Measurements from ENCODE around the gene SCLY. TPM values are rescaled to one million over a fixed set of nuclear protein-coding genes. Genes with fewer than 3 reads are reported as not detected.

The SCLY gene
- total RNA-seq, 1 donor from 2014 or later = 46.1 TPM

DNA sequence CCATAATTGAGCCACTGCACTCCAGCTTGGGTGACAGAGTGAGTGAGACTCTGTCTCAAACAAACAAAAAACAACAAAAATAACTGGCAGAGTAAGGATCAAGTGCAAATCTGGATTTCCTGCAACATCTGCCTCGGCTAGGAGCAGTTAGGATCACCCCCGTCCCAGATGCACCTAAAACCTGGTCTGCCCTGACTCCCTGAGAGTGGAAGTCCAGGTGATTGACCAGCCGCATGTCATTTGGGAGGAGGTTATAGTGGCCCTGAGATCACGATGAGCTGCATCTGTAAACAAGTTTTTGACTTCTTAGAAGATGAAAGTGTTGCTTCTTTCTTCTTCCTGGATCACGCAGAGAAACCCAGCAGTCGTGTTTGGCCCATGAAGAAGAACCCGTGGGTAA is 34.3 kb downstream of the SCLY start:
- no peaks in the 10 kb centered on the region for H3K27me3 Mint-ChIP-seq (ENCODE audit: low read depth)
- H3K4me3 Mint-ChIP-seq = no peak overlapping the region

DNA sequence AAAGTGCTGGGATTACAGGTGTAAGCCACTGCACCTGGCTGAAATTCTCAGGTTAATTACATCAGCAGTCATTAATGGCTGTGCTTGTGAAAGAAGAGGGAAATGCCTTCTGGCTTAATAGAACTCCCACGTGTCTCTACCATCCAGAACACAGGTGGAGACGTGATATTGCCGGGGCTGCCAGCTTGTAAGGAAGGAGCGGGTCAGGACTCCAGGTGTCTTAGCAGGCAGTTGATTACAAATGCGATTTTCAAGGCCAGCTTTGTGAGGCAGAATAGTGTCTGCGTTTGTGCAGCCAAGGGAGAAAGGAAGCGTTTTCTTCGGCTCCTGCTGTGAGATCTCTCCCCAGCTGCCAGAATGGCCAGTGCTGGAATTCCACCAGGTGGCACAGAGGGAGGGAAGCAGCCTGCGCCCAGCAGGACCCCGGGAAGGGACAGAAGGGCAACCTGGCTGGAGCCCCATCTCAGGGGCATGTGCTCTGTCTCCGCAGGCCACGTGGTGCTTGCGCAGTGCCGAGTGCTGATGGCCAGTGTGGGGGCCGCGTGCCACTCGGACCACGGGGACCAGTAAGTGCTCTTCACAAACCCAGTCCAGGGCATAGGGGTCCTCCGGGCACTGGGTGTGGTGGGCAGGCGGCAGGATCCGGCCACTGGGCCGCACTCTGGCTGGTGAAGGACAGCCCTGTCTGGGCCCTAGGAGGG is 35.7 kb downstream of the SCLY start:
- no peaks in the 10 kb centered on the region for H3K27me3 Mint-ChIP-seq (ENCODE audit: low read depth)
- no peak overlapping the region for H3K27ac Mint-ChIP-seq (ENCODE audit: unreplicated experiment)
- no peak overlapping the region for H3K4me3 Mint-ChIP-seq
- no peak for DNase-seq (ENCODE audit: low read depth, low spot score)
- H3K4me1 Mint-ChIP-seq = peaks cover 12% of the 10 kb centered on the region
- peaks cover 3% of the 10 kb centered on the region for H3K36me3 Mint-ChIP-seq (ENCODE audit: low read depth)
- H3K9me3 Mint-ChIP-seq = no peaks in the 10 kb centered on the region
- TF ChIP-seq, protein P1, sequence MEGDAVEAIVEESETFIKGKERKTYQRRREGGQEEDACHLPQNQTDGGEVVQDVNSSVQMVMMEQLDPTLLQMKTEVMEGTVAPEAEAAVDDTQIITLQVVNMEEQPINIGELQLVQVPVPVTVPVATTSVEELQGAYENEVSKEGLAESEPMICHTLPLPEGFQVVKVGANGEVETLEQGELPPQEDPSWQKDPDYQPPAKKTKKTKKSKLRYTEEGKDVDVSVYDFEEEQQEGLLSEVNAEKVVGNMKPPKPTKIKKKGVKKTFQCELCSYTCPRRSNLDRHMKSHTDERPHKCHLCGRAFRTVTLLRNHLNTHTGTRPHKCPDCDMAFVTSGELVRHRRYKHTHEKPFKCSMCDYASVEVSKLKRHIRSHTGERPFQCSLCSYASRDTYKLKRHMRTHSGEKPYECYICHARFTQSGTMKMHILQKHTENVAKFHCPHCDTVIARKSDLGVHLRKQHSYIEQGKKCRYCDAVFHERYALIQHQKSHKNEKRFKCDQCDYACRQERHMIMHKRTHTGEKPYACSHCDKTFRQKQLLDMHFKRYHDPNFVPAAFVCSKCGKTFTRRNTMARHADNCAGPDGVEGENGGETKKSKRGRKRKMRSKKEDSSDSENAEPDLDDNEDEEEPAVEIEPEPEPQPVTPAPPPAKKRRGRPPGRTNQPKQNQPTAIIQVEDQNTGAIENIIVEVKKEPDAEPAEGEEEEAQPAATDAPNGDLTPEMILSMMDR (conservative IDR thresholded peaks at IDR 0.05) = no peak

More for the DNA sequence above, 34.3 kb downstream of the SCLY start:
- peak overlapping the region; percentile 50 for H3K27ac Mint-ChIP-seq (ENCODE audit: unreplicated experiment)
- TF ChIP-seq, protein P1 (conservative IDR thresholded peaks at IDR 0.05) = no peak
- DNase-seq (ENCODE audit: low read depth, low spot score) = no peak
- H3K9me3 Mint-ChIP-seq = no peaks in the 10 kb centered on the region
- peaks cover 3% of the 10 kb centered on the region for H3K36me3 Mint-ChIP-seq (ENCODE audit: low read depth)
- peaks cover 12% of the 10 kb centered on the region for H3K4me1 Mint-ChIP-seq

DNA sequence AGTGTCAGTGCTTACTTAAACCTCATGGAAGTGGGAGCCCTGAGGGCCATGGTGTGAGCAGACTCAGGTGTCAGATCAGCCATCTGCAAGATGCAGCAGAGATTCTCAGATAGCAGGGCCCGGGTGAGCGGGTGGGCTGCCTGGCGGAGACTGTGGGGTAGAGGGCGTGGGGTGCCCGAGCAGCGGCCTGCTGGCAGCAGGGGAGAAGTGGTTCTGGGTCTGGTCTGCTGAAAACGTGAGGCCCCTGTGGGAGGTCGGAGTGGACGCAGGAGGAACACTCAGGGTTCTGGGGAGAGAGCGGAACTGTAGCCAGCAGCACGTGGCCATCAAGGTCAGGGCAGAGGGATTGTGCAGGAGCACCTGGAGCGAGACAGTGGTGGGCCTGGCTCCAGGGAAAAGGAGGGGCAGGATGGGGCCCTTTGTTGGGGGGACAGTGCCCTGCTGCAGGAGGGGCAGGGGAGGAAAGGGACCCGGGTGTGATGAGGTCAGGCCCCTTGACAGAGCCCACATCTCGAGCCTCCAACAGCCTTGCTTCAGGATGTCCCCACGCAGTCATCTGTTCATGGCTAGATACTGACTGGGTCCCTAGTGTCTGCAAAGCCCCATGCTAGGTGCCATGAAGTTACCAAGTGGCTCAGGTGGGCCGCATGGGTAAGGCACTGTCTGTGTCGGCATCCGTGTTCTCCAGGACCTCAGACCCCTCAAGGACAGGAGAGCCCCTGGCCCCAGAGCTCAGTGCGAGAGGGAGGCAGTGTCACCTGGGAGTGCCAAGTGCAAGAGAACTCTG is 36.6 kb downstream of the SCLY start:
- Mint-ChIP-seq H3K4me3 (no peak overlapping the region), H3K36me3 (ENCODE audit: low read depth) (peaks cover 3% of the 10 kb centered on the region), H3K4me1 (peaks cover 12% of the 10 kb centered on the region), H3K27me3 (ENCODE audit: low read depth) (no peaks in the 10 kb centered on the region), H3K9me3 (no peaks in the 10 kb centered on the region), H3K27ac (ENCODE audit: unreplicated experiment) (peak overlapping the region; percentile 27)
- no peak for DNase-seq (ENCODE audit: low read depth, low spot score)
- TF ChIP-seq, protein P1 (conservative IDR thresholded peaks at IDR 0.05) = no peak

DNA sequence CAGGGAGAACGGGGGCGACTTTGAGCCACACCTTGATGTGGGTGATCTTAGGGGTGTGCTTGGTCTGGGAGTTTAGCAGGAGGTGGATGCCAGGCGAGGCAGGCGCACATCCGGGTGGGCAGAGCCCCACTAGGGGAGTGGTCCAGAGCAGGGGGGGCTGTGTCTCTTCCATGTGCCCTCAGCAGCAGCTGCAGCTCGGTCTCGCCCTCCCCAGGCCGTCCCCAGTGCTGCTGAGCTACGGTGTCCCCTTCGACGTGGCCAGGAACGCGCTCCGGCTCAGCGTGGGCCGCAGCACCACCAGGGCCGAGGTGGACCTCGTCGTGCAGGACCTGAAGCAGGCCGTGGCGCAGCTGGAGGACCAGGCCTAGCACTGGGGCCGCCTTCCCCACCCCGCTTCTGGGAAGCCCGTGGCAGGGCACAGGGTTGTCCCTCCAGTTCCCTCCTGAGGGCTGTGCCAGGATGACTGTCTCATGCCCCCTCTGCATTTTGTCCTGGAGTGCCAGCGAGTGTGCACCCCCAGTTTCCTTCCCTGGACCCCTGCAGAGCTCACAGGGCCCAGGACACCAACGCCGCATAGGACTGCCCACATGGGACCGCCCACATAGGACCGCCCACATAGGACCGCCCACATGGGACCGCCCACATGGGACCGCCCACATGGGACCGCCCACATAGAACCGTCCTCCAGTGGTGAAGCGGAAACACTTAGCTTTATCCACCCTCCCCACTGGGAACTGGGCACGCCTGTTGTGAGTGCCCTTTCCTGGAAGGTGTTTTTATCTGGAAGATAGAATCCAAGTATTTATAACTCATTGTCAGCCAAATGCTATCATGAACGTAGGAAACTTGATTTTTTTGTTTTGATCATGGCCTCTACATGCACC is 37.4 kb downstream of the SCLY start:
- peak overlapping the region; percentile 84 for H3K27ac Mint-ChIP-seq (ENCODE audit: unreplicated experiment)
- H3K27me3 Mint-ChIP-seq (ENCODE audit: low read depth) = no peaks in the 10 kb centered on the region

More for the DNA sequence above, 37.4 kb downstream of the SCLY start:
- Mint-ChIP-seq H3K4me1 (peaks cover 12% of the 10 kb centered on the region), H3K4me3 (peak overlapping the region; percentile 41), H3K36me3 (ENCODE audit: low read depth) (peaks cover 3% of the 10 kb centered on the region), H3K9me3 (no peaks in the 10 kb centered on the region)
- TF ChIP-seq, protein P1 (conservative IDR thresholded peaks at IDR 0.05) = no peak
- no peak for DNase-seq (ENCODE audit: low read depth, low spot score)
